ENCODE data around the gene SERPINC1.
"Not testable (repeated sequence)": the region's sequence is repeated elsewhere in the genome, so short reads cannot be mapped to it uniquely, and the experiment has no call there.

- not testable (repeated sequence) for TF ChIP-seq CTCF (IDR thresholded peaks at IDR 0.05; ENCODE audit: poor library complexity); EZH2 (IDR thresholded peaks at IDR 0.05; ENCODE audit: borderline replicate concordance); EZH2phosphoT487 (IDR thresholded peaks at IDR 0.05; ENCODE audit: low read depth, severe bottlenecking, unreplicated experiment)
Observed at GRCh38 chr1:173965896-173966295, 48.8 kb upstream of the SERPINC1 start.
